Activated CD8-positive, alpha-beta T cell treated with anti-CD3 and anti-CD28 coated beads, Interleukin-2, amount 10 ng/mL, durations not matched to agents 7 days and 5 days (primary cell): ENCODE data around the gene ESRP2. TPM values are rescaled to one million over a fixed set of nuclear protein-coding genes. Genes with fewer than 3 reads are reported as not detected.

Experiments
- ATAC-seq: fragments of 150-1000 bp; cut with Tn5 transposase; one replicate; pipeline ENCODE4 v1.10.0; 2021; ENCODE audit warnings: moderate library complexity
- CTCF ChIA-PET: fragments of 350-600 bp; sonication (Branson Sonifier 250); formaldehyde crosslinking; loops from one replicate; lab custom pipeline; 2021; ENCODE audit warnings: antibody characterized with exemption; lab: Charles Lee
- POLR2A ChIA-PET: fragments of 350-600 bp; sonication (Branson Sonifier 250); formaldehyde crosslinking; loops from one replicate; lab custom pipeline; 2021; ENCODE audit warnings: antibody characterized with exemption; lab: Charles Lee
- DNase-seq: peaks from one replicate; pipeline ENCODE4 v3.0.0-alpha.2; 2020
- H3K27ac Mint-ChIP-seq: one replicate; pipeline ENCODE4 v1.8.0; 2021; ENCODE audit warnings: mild to moderate bottlenecking, mixed read lengths
- H3K27me3 Mint-ChIP-seq: one replicate; pipeline ENCODE4 v1.8.0; 2021; ENCODE audit warnings: low read depth, mixed read lengths
- H3K36me3 Mint-ChIP-seq: one replicate; pipeline ENCODE4 v1.8.0; 2021; ENCODE audit warnings: low read depth, mixed read lengths
- H3K4me1 Mint-ChIP-seq: one replicate; pipeline ENCODE4 v1.8.0; 2021; ENCODE audit warnings: low read depth, mixed read lengths
- H3K4me3 Mint-ChIP-seq: one replicate; pipeline ENCODE4 v1.8.0; 2021; ENCODE audit warnings: mild to moderate bottlenecking, mixed read lengths
- H3K9me3 Mint-ChIP-seq: one replicate; pipeline ENCODE4 v1.8.0; 2022; ENCODE audit warnings: mixed read lengths; ENCODE audit not compliant: insufficient read depth
- total RNA-seq, 2 experiments: library from RNA; stranded (reverse); gene quantifications; one replicate each; pipeline ENCODE4 v1.2.3, GENCODE V29; 2021

ESRP2 gene
- total RNA-seq, 2 experiments from 2014 or later, result 0.18 TPM; not detected in 1

DNA sequence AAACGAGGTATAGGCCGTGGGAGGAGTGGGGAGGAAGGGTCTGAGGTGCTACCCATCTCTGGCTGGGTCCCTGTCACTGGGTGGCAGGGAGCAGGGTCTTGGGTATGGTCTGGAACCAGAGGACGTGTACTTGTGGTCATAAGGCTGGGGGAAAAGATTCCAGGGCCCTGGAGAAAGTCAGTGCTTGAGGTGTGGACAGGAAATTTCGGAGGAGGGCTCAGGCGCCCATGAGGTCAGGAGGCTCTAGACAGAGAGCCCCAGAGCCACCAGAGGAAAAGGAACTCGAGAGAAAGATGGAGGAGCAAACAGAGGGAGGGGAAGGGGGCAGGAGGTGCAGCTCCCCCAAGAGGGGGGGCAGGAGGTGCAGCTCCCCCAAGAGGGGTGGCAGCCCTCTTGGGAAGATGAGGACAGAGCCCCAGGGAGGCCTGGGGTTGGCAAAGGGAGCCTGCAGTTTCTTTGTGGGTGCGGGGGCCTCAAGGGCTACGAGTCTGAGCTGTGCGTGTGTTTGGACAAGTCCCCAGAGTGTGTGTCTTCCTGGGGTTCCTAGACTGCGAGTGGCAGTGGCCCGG lies 27.7 kb upstream of the ESRP2 start:
- Mint-ChIP-seq H3K27me3 (no peaks in the 10 kb centered on the region), H3K27ac (peak overlapping the region; percentile 98), H3K4me3 (peak overlapping the region; percentile 93), H3K9me3 (no peaks in the 10 kb centered on the region), H3K36me3 (peaks cover 18% of the 10 kb centered on the region), H3K4me1 (peaks cover 47% of the 10 kb centered on the region)
- POLR2A ChIA-PET, result interaction anchor here (1.0 to 6.0 kb wide), 14 partner anchors 9 to 64 kb away, joined by 3 to 55 read pairs (median 6); partner anchors contain the start of genes PLA2G15, PRMT7 and SLC7A6OS
- DNase-seq (no peak), ATAC-seq (no peak)
- CTCF ChIA-PET, result interaction anchor here (1.0 to 9.4 kb wide), 23 partner anchors 10 to 783 kb away, joined by 3 to 544 read pairs (median 5); partner anchors contain the start of genes ATP6V0D1, ESRP2, PLA2G15 and PRMT7

DNA sequence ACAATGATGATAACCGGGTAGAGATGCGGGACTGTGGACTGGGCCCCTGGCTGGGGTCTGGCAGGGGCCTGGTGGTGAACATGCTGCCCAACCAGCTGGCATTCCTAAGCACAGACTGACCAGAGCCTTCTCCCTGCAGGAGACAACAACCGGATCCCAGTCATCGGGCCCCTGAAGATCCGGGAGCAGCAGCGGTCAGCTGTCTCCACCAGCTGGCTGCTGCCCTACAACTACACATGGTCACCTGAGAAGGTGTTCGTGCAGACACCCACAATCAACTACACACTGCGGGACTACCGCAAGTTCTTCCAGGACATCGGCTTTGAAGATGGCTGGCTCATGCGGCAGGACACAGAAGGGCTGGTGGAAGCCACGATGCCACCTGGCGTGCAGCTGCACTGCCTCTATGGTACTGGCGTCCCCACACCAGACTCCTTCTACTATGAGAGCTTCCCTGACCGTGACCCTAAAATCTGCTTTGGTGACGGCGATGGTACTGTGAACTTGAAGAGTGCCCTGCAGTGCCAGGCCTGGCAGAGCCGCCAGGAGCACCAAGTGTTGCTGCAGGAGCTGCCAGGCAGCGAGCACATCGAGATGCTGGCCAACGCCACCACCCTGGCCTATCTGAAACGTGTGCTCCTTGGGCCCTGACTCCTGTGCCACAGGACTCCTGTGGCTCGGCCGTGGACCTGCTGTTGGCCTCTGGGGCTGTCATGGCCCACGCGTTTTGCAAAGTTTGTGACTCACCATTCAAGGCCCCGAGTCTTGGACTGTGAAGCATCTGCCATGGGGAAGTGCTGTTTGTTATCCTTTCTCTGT lies 23.3 kb upstream of the ESRP2 start:
- ATAC-seq (no peak), DNase-seq (no peak)
- Mint-ChIP-seq H3K4me1 (peaks cover 22% of the 10 kb centered on the region), H3K27ac (no peak overlapping the region), H3K9me3 (no peaks in the 10 kb centered on the region), H3K36me3 (peaks cover 10% of the 10 kb centered on the region), H3K27me3 (no peaks in the 10 kb centered on the region), H3K4me3 (no peak overlapping the region)
- CTCF ChIA-PET, result interaction anchor here (0.7 to 9.4 kb wide), 5 partner anchors 51 to 251 kb away, joined by 3 to 544 read pairs (median 3); partner anchors contain the start of genes PRMT7 and SLC7A6OS
- POLR2A ChIA-PET, result interaction anchor here (0.6 kb wide), 1 partner anchor 61 kb away, joined by 3 read pairs; no protein-coding TSS in a partner anchor

DNA sequence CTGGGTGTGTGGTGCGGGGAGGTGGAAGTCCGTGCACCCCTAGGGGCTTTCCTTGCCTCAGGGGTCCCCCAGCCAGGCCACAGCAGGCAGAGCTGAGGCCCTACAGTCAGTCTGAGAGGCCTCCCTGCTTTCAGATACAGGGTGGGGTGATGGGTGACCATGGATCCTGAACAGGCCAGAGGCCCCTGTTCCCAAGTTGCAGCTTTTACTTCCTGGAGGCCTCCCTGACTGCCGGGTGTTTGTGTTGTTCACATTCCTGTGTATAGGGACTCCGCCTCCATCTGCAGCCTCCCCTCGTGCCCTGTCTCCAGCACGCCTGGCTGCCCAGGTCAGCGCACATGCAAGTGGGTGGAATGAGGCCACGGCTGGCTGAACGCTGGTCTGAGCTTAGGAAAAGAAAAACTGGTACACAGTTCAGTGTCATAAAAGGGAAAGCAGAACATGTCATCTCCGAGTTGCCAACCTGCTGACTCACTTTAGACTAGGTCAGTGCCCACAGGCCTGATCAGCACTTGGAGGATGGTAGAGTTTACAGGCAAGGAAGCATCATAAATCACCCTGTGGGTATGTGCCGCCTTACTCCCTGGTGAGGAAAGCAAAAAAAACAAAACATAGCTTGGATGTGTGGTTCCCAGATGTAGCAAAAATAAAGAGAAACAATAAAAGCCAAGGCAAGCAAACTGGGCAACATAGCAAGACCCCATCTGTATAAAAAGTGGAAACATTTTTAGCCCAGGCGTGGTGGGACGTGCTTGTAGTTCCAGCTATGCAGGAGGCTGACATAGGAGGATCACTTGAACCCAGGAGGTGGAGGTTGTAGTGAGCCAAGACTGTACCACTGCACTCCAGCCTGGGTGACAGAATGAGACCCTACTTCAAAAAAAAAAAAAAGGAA lies 22.2 kb upstream of the ESRP2 start:
- H3K4me1 Mint-ChIP-seq, result peaks cover 14% of the 10 kb centered on the region

DNA sequence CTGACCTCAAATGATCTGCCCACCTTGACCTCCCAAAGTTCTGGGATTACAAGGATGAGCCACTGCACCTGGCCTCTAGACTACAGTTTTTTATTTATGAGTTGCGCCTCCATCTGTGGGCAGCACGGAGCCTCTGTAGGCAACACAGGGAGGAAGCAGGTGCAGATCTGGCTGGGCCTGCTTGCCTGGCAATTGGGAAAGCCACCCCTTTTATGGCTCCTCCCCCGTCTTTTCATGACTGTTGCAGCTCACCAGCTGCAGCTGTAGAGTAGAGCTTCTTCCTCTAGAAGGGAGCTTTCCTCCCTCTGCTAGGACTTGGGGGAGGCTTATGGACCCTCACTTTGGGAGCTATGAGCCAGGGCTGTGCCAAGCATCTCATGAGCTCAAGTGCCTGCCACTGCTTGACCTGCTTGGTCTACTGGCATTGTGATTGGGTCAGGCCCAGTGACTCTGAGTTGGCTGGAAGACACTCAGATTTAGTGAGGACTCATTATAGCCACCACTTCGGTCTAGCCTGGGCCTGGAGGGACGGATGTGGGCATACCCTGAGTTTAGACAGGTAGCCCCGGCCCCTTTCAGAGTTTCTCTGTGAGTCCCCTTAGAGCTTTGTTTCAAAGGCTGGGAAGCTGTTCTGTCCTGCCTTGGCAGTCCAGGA lies 21.5 kb upstream of the ESRP2 start:
- ATAC-seq (no peak), DNase-seq (no peak)
- no peak overlapping the region for H3K4me3 Mint-ChIP-seq
- peaks cover 10% of the 10 kb centered on the region for H3K36me3 Mint-ChIP-seq
- ChIA-PET CTCF (interaction anchor here (1.3 to 9.4 kb wide), 4 partner anchors 16 to 164 kb away, joined by 3 to 544 read pairs (median 4); no protein-coding TSS in a partner anchor), POLR2A (interaction anchor here (0.6 to 1.3 kb wide), 2 partner anchors 21 to 46 kb away, joined by 3 to 4 read pairs; no protein-coding TSS in a partner anchor)
- peaks cover 12% of the 10 kb centered on the region for H3K4me1 Mint-ChIP-seq
- H3K9me3 Mint-ChIP-seq, result no peaks in the 10 kb centered on the region
- peak overlapping the region; percentile 7 for H3K27ac Mint-ChIP-seq
- no peaks in the 10 kb centered on the region for H3K27me3 Mint-ChIP-seq

More for the DNA sequence above, 22.2 kb upstream of the ESRP2 start:
- POLR2A ChIA-PET, result interaction anchor here (0.6 to 1.3 kb wide), 2 partner anchors 21 to 62 kb away, joined by 3 read pairs; no protein-coding TSS in a partner anchor
- no peak overlapping the region for H3K27ac Mint-ChIP-seq
- no peaks in the 10 kb centered on the region for H3K9me3 Mint-ChIP-seq
- no peak for DNase-seq
- no peak overlapping the region for H3K4me3 Mint-ChIP-seq
- no peak for ATAC-seq
- H3K36me3 Mint-ChIP-seq, result peaks cover 10% of the 10 kb centered on the region
- CTCF ChIA-PET, result interaction anchor here (1.1 to 9.4 kb wide), 5 partner anchors 16 to 165 kb away, joined by 3 to 544 read pairs (median 3); partner anchors contain the start of genes PRMT7 and SLC7A6OS
- H3K27me3 Mint-ChIP-seq, result no peaks in the 10 kb centered on the region

DNA sequence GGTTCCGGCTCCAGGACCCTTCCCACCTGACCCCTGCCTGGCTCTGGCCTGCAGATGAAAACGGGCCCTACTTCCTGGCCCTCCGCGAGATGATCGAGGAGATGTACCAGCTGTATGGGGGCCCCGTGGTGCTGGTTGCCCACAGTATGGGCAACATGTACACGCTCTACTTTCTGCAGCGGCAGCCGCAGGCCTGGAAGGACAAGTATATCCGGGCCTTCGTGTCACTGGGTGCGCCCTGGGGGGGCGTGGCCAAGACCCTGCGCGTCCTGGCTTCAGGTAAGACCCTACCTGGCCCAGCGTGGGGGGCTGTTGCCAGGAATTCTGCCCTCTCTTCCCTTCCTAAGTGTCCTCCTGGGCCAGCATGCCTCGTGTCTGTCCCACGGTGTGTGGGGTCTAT lies 19.8 kb upstream of the ESRP2 start:
- no peaks in the 10 kb centered on the region for H3K9me3 Mint-ChIP-seq
- POLR2A ChIA-PET, result no interaction called here
- CTCF ChIA-PET, result interaction anchor here (2.3 kb wide), 1 partner anchor 73 kb away, joined by 11 read pairs; no protein-coding TSS in a partner anchor
- no peak for ATAC-seq
- peaks cover 18% of the 10 kb centered on the region for H3K36me3 Mint-ChIP-seq
- H3K27me3 Mint-ChIP-seq, result no peaks in the 10 kb centered on the region
- peaks cover 4% of the 10 kb centered on the region for H3K4me1 Mint-ChIP-seq
- no peak for DNase-seq
- no peak overlapping the region for H3K4me3 Mint-ChIP-seq
- no peak overlapping the region for H3K27ac Mint-ChIP-seq

DNA sequence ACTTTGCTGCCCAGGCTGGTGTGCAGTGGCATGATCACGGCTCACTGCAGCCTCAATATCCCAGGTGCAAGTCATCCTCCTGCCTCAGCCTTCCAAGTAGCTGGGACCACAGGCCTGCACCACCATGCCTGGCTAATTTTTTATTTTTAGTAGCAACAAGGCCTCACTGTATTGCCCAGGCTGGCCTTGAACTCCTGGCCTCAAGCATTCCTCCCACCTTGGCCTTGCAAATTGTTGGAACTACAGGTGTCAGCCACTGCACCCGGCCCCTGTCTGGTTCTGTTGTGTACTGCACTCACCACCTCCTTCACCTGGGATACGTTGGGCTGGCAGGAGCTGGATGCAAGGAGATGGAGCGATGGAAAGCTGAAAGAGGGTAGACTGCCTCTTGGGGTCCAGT lies 17.8 kb upstream of the ESRP2 start:
- H3K36me3 Mint-ChIP-seq, result peaks cover 16% of the 10 kb centered on the region
- CTCF ChIA-PET, result interaction anchor here (2.3 to 7.6 kb wide), 2 partner anchors 9 to 75 kb away, joined by 11 to 67 read pairs; partner anchors contain the start of gene SLC7A6

DNA sequence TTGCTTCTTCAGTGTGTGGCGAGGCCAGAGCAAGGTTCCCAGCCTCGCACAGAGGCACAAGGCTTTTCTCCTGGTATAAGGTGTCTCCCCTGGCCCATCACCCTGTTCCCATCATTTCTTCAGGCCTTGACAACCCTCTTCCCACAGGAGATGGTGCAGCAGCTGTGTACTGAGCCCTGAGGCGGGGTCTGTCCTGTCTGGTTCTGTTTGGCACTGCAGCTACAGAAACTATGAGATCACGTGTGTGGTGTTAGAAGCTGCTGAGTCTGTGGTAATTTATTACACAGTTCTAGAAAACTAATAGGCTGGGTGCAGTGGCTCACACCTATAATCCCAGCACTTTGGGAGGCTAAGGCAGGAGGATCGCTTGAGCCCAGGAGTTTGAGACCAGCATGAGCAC lies 16.5 kb upstream of the ESRP2 start:
- peaks cover 16% of the 10 kb centered on the region for H3K36me3 Mint-ChIP-seq
- H3K4me3 Mint-ChIP-seq, result no peak overlapping the region
- no peak overlapping the region for H3K27ac Mint-ChIP-seq
- no peaks in the 10 kb centered on the region for H3K9me3 Mint-ChIP-seq
- CTCF ChIA-PET, result interaction anchor here (1.1 to 7.6 kb wide), 5 partner anchors 10 to 258 kb away, joined by 3 to 67 read pairs (median 4); partner anchors contain the start of gene SLC7A6
- DNase-seq (no peak), ATAC-seq (no peak)
- peaks cover 5% of the 10 kb centered on the region for H3K4me1 Mint-ChIP-seq
- POLR2A ChIA-PET, result interaction anchor here (0.9 to 1.5 kb wide), 2 partner anchors 12 to 20 kb away, joined by 3 to 6 read pairs; partner anchors contain the start of gene SLC7A6
- no peaks in the 10 kb centered on the region for H3K27me3 Mint-ChIP-seq

More for the DNA sequence above, 17.8 kb upstream of the ESRP2 start:
- POLR2A ChIA-PET, result interaction anchor here (1.5 kb wide), 1 partner anchor 9 kb away, joined by 3 read pairs; the partner anchor contains the start of gene PLA2G15
- Mint-ChIP-seq H3K9me3 (no peaks in the 10 kb centered on the region), H3K4me3 (no peak overlapping the region), H3K4me1 (peaks cover 4% of the 10 kb centered on the region), H3K27ac (no peak overlapping the region), H3K27me3 (no peaks in the 10 kb centered on the region)
- DNase-seq (no peak), ATAC-seq (no peak)

DNA sequence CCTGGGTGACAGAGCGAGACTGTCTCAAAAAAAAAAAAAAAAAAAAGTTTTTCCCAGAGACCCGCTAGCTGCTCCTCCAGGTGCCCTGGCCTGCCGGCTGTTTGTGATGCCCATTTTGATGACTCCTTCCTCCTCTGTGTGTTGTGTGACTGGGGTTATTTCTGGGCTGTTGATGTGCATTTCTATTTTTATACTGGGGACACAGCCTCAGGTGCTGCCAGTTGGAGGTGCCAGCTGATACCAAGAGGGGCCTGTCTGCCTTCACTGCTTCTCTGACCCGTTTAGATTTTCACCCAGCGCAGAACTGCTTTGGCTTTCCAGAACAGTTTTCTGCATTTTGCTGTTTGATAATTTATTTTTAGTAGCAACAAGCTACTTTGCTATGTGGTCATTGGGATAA lies 15.9 kb upstream of the ESRP2 start:
- ChIA-PET CTCF (interaction anchor here (1.1 to 7.6 kb wide), 4 partner anchors 11 to 259 kb away, joined by 3 to 67 read pairs (median 10); partner anchors contain the start of gene SLC7A6), POLR2A (interaction anchor here (1.5 kb wide), 1 partner anchor 12 kb away, joined by 6 read pairs; the partner anchor contains the start of gene SLC7A6)
- Mint-ChIP-seq H3K9me3 (no peaks in the 10 kb centered on the region), H3K27ac (no peak overlapping the region), H3K36me3 (peaks cover 16% of the 10 kb centered on the region), H3K4me1 (peaks cover 8% of the 10 kb centered on the region), H3K27me3 (no peaks in the 10 kb centered on the region), H3K4me3 (no peak overlapping the region)
- ATAC-seq (no peak), DNase-seq (no peak)

DNA sequence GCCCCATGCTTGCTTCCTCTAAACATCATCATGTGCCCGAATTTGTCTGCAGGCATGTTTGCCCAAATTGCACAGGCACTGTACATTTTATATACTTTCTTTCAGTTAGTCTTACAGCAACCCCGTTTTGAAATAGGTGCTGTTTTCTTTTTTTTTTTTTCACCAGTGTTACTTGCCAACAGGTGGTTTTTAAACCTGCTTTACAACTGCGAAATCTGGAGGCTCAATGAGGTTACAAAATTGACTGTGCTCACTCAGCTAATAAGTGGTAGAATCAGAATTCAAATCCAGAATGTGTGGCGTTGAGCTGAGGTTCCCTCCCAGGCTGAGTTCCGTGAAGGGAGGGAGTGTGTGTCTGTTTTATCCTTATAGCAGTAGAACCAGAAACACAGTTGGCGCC lies 15.0 kb upstream of the ESRP2 start:
- ChIA-PET POLR2A (no interaction called here), CTCF (interaction anchor here (2.7 to 7.6 kb wide), 2 partner anchors 12 to 78 kb away, joined by 16 to 67 read pairs; partner anchors contain the start of gene SLC7A6)
- Mint-ChIP-seq H3K4me3 (no peak overlapping the region), H3K36me3 (peaks cover 11% of the 10 kb centered on the region), H3K27me3 (no peaks in the 10 kb centered on the region), H3K27ac (no peak overlapping the region), H3K4me1 (peaks cover 17% of the 10 kb centered on the region), H3K9me3 (no peaks in the 10 kb centered on the region)
- no peak for ATAC-seq
- DNase-seq, result no peak

DNA sequence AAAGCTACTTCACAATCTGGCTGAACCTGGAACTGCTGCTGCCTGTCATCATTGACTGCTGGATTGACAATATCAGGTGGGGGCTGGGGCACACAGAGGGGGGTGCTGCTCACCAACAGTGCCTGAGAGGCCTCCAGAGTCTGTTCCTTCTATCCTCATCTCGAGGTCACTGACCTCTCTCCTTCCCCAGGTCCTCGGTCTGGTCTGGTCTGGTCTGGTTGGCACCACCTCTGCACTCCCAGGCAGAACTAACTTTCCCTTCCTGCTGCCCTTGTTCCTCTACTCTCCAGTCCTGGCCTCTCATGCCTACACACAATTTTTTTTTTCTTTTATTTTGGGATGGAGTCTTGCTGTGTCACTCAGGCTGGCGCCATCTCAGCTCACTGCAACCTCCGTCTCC lies 13.4 kb upstream of the ESRP2 start:
- no peak overlapping the region for H3K27ac Mint-ChIP-seq
- H3K4me3 Mint-ChIP-seq, result no peak overlapping the region
- DNase-seq (no peak), ATAC-seq (no peak)
- peaks cover 27% of the 10 kb centered on the region for H3K4me1 Mint-ChIP-seq
- H3K27me3 Mint-ChIP-seq, result no peaks in the 10 kb centered on the region
- no peaks in the 10 kb centered on the region for H3K9me3 Mint-ChIP-seq
- CTCF ChIA-PET, result interaction anchor here (0.7 to 7.6 kb wide), 3 partner anchors 11 to 80 kb away, joined by 3 to 67 read pairs (median 3); partner anchors contain the start of gene SLC7A6
- POLR2A ChIA-PET, result interaction anchor here (0.7 kb wide), 1 partner anchor 63 kb away, joined by 4 read pairs; no protein-coding TSS in a partner anchor
- H3K36me3 Mint-ChIP-seq, result peaks cover 12% of the 10 kb centered on the region
